IPS-20b (cell line): ENCODE data around the gene ERICH2.
A peak's percentile ranks its signal among the peaks of the same experiment; 100 is the strongest.

Experiments
- H3K27ac ChIP-seq: one replicate; pipeline ENCODE4 v1.5.1; 2013; ENCODE audit warnings: low read length
- H3K27me3 ChIP-seq: 2 replicates; pipeline ENCODE4 v1.6.1; 2013; ENCODE audit warnings: mild to moderate bottlenecking, low read length, inconsistent platforms; ENCODE audit not compliant: insufficient read depth
- H3K36me3 ChIP-seq: 2 replicates; pipeline ENCODE4 v1.6.1; 2013; ENCODE audit warnings: low read depth, mild to moderate bottlenecking, inconsistent platforms, low read length, moderate library complexity; ENCODE audit not compliant: insufficient read depth
- H3K4me1 ChIP-seq: 2 replicates; pipeline ENCODE4 v1.6.1; 2013; ENCODE audit warnings: mild to moderate bottlenecking, control low read depth, inconsistent platforms, low read length, moderate library complexity; ENCODE audit not compliant: insufficient read depth
- H3K4me3 ChIP-seq: 2 replicates; pipeline ENCODE4 v1.5.1; 2013; ENCODE audit warnings: mild to moderate bottlenecking, low read length, inconsistent platforms
- H3K9ac ChIP-seq: 2 replicates; pipeline ENCODE4 v1.6.1; 2013; ENCODE audit warnings: low read depth, mild to moderate bottlenecking, inconsistent platforms, low read length, moderate library complexity
- H3K9me3 ChIP-seq: 2 replicates; pipeline ENCODE4 v1.6.1; 2013; ENCODE audit warnings: mild to moderate bottlenecking, low read depth, low read length, inconsistent platforms; ENCODE audit not compliant: insufficient read depth

The ERICH2 gene

GRCh38 chr2:170766693-170767092 is 3.5 kb upstream of the ERICH2 start:
- Histone ChIP-seq H3K9ac (no peak overlapping the region; the same call in 1 of the 2 replicates), H3K4me1 (peaks cover 18% of the 10 kb centered on the region; the same call in 1 of the 2 replicates), H3K9me3 (no peaks in the 10 kb centered on the region), H3K27ac (no peak overlapping the region), H3K27me3 (peaks cover 5% of the 10 kb centered on the region; the same call in 1 of the 2 replicates), H3K4me3 (no peak overlapping the region), H3K36me3 (no peaks in the 10 kb centered on the region)

GRCh38 chr2:170770606-170771420 is 635 bp downstream of the ERICH2 start:
- Histone ChIP-seq H3K36me3 (no peaks in the 10 kb centered on the region), H3K4me1 (peaks cover 13% of the 10 kb centered on the region; the same call in 1 of the 2 replicates), H3K9me3 (no peaks in the 10 kb centered on the region), H3K27me3 (peaks cover 8% of the 10 kb centered on the region; the same call in 1 of the 2 replicates), H3K4me3 (peak overlapping the region; percentile 92), H3K27ac (peak overlapping the region; percentile 52), H3K9ac (peak overlapping the region; percentile 85; the same call in 1 of the 2 replicates)

- Histone ChIP-seq H3K4me1 (peaks cover 12% of the 10 kb centered on the region; the same call in 1 of the 2 replicates), H3K4me3 (peak overlapping the region; percentile 92), H3K9ac (peak overlapping the region; percentile 72; the same call in 1 of the 2 replicates), H3K27me3 (peaks cover 8% of the 10 kb centered on the region; the same call in 1 of the 2 replicates), H3K27ac (no peak overlapping the region), H3K36me3 (no peaks in the 10 kb centered on the region), H3K9me3 (no peaks in the 10 kb centered on the region)
Measured at GRCh38 chr2:170771421-170771937, 1.3 kb downstream of the ERICH2 start.

GRCh38 chr2:170772295-170772694 is 2.1 kb downstream of the ERICH2 start:
- no peak overlapping the region for H3K9ac ChIP-seq
- peaks cover 8% of the 10 kb centered on the region; the same call in 1 of the 2 replicates for H3K27me3 ChIP-seq
- H3K9me3 ChIP-seq: no peaks in the 10 kb centered on the region
- peak overlapping the region; percentile 92 for H3K4me3 ChIP-seq
- H3K36me3 ChIP-seq: no peaks in the 10 kb centered on the region
- peaks cover 9% of the 10 kb centered on the region; the same call in 1 of the 2 replicates for H3K4me1 ChIP-seq
- H3K27ac ChIP-seq: no peak overlapping the region

GRCh38 chr2:170774074-170774473 is 3.9 kb downstream of the ERICH2 start:
- no peak overlapping the region for H3K9ac ChIP-seq
- peaks cover 13% of the 10 kb centered on the region; the same call in 1 of the 2 replicates for H3K4me1 ChIP-seq
- H3K27ac ChIP-seq: no peak overlapping the region
- no peaks in the 10 kb centered on the region for H3K9me3 ChIP-seq
- no peaks in the 10 kb centered on the region for H3K36me3 ChIP-seq
- H3K4me3 ChIP-seq: no peak overlapping the region
- peaks cover 8% of the 10 kb centered on the region; the same call in 1 of the 2 replicates for H3K27me3 ChIP-seq

- no peaks in the 10 kb centered on the region for H3K9me3 ChIP-seq
- no peaks in the 10 kb centered on the region for H3K36me3 ChIP-seq
- H3K27ac ChIP-seq: no peak overlapping the region
- H3K9ac ChIP-seq: no peak overlapping the region
- H3K4me1 ChIP-seq: peaks cover 6% of the 10 kb centered on the region; the same call in 1 of the 2 replicates
- H3K27me3 ChIP-seq: no peaks in the 10 kb centered on the region
- no peak overlapping the region for H3K4me3 ChIP-seq
Measured at GRCh38 chr2:170778900-170779299, 8.7 kb downstream of the ERICH2 start.

- Histone ChIP-seq H3K4me3 (no peak overlapping the region), H3K9me3 (no peaks in the 10 kb centered on the region), H3K36me3 (no peaks in the 10 kb centered on the region), H3K27me3 (no peaks in the 10 kb centered on the region), H3K9ac (no peak overlapping the region), H3K27ac (no peak overlapping the region), H3K4me1 (peaks cover 6% of the 10 kb centered on the region; the same call in 1 of the 2 replicates)
Measured at GRCh38 chr2:170779304-170779703, 9.1 kb downstream of the ERICH2 start.

GRCh38 chr2:170782673-170783072 is 12.5 kb downstream of the ERICH2 start:
- no peak overlapping the region for H3K9ac ChIP-seq
- H3K9me3 ChIP-seq: no peaks in the 10 kb centered on the region
- H3K27me3 ChIP-seq: no peaks in the 10 kb centered on the region
- H3K36me3 ChIP-seq: no peaks in the 10 kb centered on the region
- no peak overlapping the region for H3K4me3 ChIP-seq
- no peak overlapping the region for H3K27ac ChIP-seq
- H3K4me1 ChIP-seq: peaks cover under 1% of the 10 kb centered on the region; the same call in 1 of the 2 replicates

GRCh38 chr2:170783549-170783948 is 13.4 kb downstream of the ERICH2 start:
- Histone ChIP-seq H3K27ac (no peak overlapping the region), H3K9me3 (no peaks in the 10 kb centered on the region), H3K4me3 (no peak overlapping the region), H3K36me3 (no peaks in the 10 kb centered on the region), H3K27me3 (no peaks in the 10 kb centered on the region), H3K9ac (no peak overlapping the region), H3K4me1 (no peaks in the 10 kb centered on the region)

GRCh38 chr2:170798996-170799395 is 28.8 kb downstream of the ERICH2 start:
- no peaks in the 10 kb centered on the region for H3K4me1 ChIP-seq
- H3K9ac ChIP-seq: no peak overlapping the region
- no peak overlapping the region for H3K4me3 ChIP-seq
- no peaks in the 10 kb centered on the region for H3K27me3 ChIP-seq
- no peaks in the 10 kb centered on the region for H3K36me3 ChIP-seq
- H3K27ac ChIP-seq: no peak overlapping the region
- no peaks in the 10 kb centered on the region for H3K9me3 ChIP-seq

- Histone ChIP-seq H3K9ac (no peak overlapping the region), H3K4me3 (no peak overlapping the region), H3K27me3 (no peaks in the 10 kb centered on the region), H3K4me1 (no peaks in the 10 kb centered on the region), H3K9me3 (no peaks in the 10 kb centered on the region), H3K36me3 (no peaks in the 10 kb centered on the region), H3K27ac (no peak overlapping the region)
Measured at GRCh38 chr2:170806548-170806947, 36.4 kb downstream of the ERICH2 start.
